WTC11 (cell line): ENCODE results near the gene MTA1.

Experiments
- E2F1 ChIP-seq: sonication (generic); formaldehyde crosslinking; IDR thresholded peaks from 2 replicates; pipeline ENCODE4 v1.8.0; 2022; ENCODE audit warnings: mild to moderate bottlenecking, missing genetic modification reagents
- TF ChIP-seq, protein P1 (sequence below): fragments of 200-600 bp; IDR thresholded peaks from 2 replicates; pipeline ENCODE4 v1.8.0; 2022; ENCODE audit warnings: antibody characterized with exemption

- TF ChIP-seq E2F1 = no peak
- TF ChIP-seq, protein P1, sequence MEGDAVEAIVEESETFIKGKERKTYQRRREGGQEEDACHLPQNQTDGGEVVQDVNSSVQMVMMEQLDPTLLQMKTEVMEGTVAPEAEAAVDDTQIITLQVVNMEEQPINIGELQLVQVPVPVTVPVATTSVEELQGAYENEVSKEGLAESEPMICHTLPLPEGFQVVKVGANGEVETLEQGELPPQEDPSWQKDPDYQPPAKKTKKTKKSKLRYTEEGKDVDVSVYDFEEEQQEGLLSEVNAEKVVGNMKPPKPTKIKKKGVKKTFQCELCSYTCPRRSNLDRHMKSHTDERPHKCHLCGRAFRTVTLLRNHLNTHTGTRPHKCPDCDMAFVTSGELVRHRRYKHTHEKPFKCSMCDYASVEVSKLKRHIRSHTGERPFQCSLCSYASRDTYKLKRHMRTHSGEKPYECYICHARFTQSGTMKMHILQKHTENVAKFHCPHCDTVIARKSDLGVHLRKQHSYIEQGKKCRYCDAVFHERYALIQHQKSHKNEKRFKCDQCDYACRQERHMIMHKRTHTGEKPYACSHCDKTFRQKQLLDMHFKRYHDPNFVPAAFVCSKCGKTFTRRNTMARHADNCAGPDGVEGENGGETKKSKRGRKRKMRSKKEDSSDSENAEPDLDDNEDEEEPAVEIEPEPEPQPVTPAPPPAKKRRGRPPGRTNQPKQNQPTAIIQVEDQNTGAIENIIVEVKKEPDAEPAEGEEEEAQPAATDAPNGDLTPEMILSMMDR = no peak
These were observed 3.9 kb upstream of the MTA1 start for GRCh38 chr14:105415481-105416428.
